Measurements from ENCODE around the gene PAK5. TPM values are rescaled to one million over a fixed set of nuclear protein-coding genes. Genes with fewer than 3 reads are reported as not detected.
"Not testable (repeated sequence)": the region's sequence is repeated elsewhere in the genome, so short reads cannot be mapped to it uniquely, and the experiment has no call there.

PAK5 gene
- total and polyA plus RNA-seq, 9 of the 15 experiments (the other 6 are each of a cell fraction or from before 2014, with no cell fraction given), result not detected

DNA sequence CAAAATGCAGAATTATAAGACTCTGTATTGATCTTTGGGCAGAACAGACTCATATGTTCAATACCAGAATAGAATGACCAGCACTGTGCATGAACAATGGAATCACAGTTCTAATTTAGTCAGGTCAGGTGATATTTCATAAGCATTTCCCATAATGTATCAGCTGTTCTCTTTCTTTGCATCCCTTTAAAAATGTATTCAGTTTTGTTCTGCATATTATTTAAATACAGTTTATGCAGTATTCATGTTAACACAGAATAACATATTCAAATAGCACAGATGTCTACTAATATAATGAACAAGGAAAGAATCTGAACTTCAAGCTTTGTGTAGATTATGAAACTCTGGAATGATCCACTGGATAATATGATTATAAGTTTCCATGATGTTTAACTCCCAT is 196.0 kb downstream of the PAK5 start:
- intact Hi-C loops (cut with micrococcal nuclease) (no loop called here), in situ Hi-C loops (cut with MboI) (no loop called here)
- no peak for FAIRE-seq
- H3K79me2 ChIP-seq (ENCODE audit: control insufficient read depth, insufficient read depth, low read length), result no peaks in the 10 kb centered on the region
- no peaks in the 10 kb centered on the region for H3K4me1 ChIP-seq (replicated peaks in 1 of 2; ENCODE audit: control insufficient read depth in 2 of 2, insufficient read depth in 2 of 2, low read length in 2 of 2)
- no peak for DNase-seq (ENCODE audit: extremely low read depth in 1 of 4, low spot score in 3 of 4)
- H3K9me1 ChIP-seq (ENCODE audit: control insufficient read depth, insufficient read depth, low read length), result no peaks in the 10 kb centered on the region
- H2AFZ ChIP-seq (ENCODE audit: low read depth, low read length), result no peak overlapping the region
- no TSS peak for BruUV-seq (replicated peaks)
- H4K20me1 ChIP-seq (replicated peaks; ENCODE audit: control insufficient read depth, insufficient read depth, low read length), result no peaks in the 10 kb centered on the region
- H3K4me3 ChIP-seq, result no peak overlapping the region
- no peak overlapping the region for H3K9ac ChIP-seq (ENCODE audit: insufficient read depth in 1 of 2, low read depth in 2 of 2, low read length in 2 of 2)
- ATAC-seq, result no peak
- H3K27me3 ChIP-seq (ENCODE audit: control insufficient read depth in 2 of 2, insufficient read depth in 2 of 2, low read length in 2 of 2), result no peaks in the 10 kb centered on the region
- no peak overlapping the region for H3K4me2 ChIP-seq (ENCODE audit: insufficient read depth, low read length)
- no peak for TF ChIP-seq THRAP3 (IDR thresholded peaks at IDR 0.05; ENCODE audit: borderline replicate concordance)
- no peak for TF ChIP-seq FOS (IDR thresholded peaks at IDR 0.05; ENCODE audit: extremely low read depth, insufficient read length)
- no peak for TF ChIP-seq IRF2 (CRISPR knock-in tag; IDR thresholded peaks at IDR 0.05)
- no peak for TF ChIP-seq ZNF41 (CRISPR knock-in tag; conservative IDR thresholded peaks at IDR 0.05)
- no peak for TF ChIP-seq ZFP36 (IDR thresholded peaks at IDR 0.05; ENCODE audit: low read depth, low read length, partially characterized antibody)
- no peak for TF ChIP-seq HNRNPL (IDR thresholded peaks at IDR 0.05; ENCODE audit: low read depth, low read length)
- no peak for TF ChIP-seq JUNB (CRISPR knock-in tag; conservative IDR thresholded peaks at IDR 0.05)
- no peak for TF ChIP-seq NCOA2 (IDR thresholded peaks at IDR 0.05; ENCODE audit: partially characterized antibody in 2 of 2)
- no peak for TF ChIP-seq JUN (IDR thresholded peaks at IDR 0.05; ENCODE audit: borderline replicate concordance, low read depth, low read length)
- no peak for TF ChIP-seq JUN (CRISPR knock-in tag; IDR thresholded peaks at IDR 0.05; ENCODE audit: borderline replicate concordance)
- no peak for TF ChIP-seq ZNF24 (IDR thresholded peaks at IDR 0.05)
- TF ChIP-seq SRF (CRISPR knock-in tag; IDR thresholded peaks at IDR 0.05), result no peak
- no peak for TF ChIP-seq NCOA6 (IDR thresholded peaks at IDR 0.05)
- no peak for TF ChIP-seq ZNF551 (CRISPR knock-in tag; IDR thresholded peaks at IDR 0.05)
- no peak for TF ChIP-seq ZC3H4 (CRISPR knock-in tag; IDR thresholded peaks at IDR 0.05; ENCODE audit: borderline replicate concordance)
- TF ChIP-seq ZNF830 (CRISPR knock-in tag; IDR thresholded peaks at IDR 0.05), result no peak
- H3K9me3 ChIP-seq (replicated peaks; ENCODE audit: control insufficient read depth, insufficient read depth, low read depth, low read length), result no peaks in the 10 kb centered on the region
- H3K36me3 ChIP-seq (ENCODE audit: control insufficient read depth, insufficient read depth, low read length), result no peaks in the 10 kb centered on the region
- H3K27ac ChIP-seq (ENCODE audit: extremely low read depth, low read depth, low read length), result no peak overlapping the region
- POLR2A ChIA-PET, result no interaction called here
- CTCF ChIA-PET (ENCODE audit: low intra/inter-chr PET ratio), result no interaction called here

- H3K79me2 ChIP-seq (ENCODE audit: control insufficient read depth, insufficient read depth, low read length); H3K4me3 ChIP-seq; BruUV-seq (replicated peaks); H3K9me3 ChIP-seq (replicated peaks; ENCODE audit: control insufficient read depth, insufficient read depth, low read depth, low read length); H3K4me2 ChIP-seq (ENCODE audit: insufficient read depth, low read length); H4K20me1 ChIP-seq (replicated peaks; ENCODE audit: control insufficient read depth, insufficient read depth, low read length); POLR2A ChIA-PET; CTCF ChIA-PET (ENCODE audit: low intra/inter-chr PET ratio); H3K4me1 ChIP-seq (replicated peaks in 1 of 2; ENCODE audit: control insufficient read depth in 2 of 2, insufficient read depth in 2 of 2, low read length in 2 of 2); FAIRE-seq; H3K27ac ChIP-seq (ENCODE audit: extremely low read depth, low read depth, low read length); in situ Hi-C loops (cut with MboI); H3K27me3 ChIP-seq (ENCODE audit: control insufficient read depth in 2 of 2, insufficient read depth in 2 of 2, low read length in 2 of 2); H2AFZ ChIP-seq (ENCODE audit: low read depth, low read length); H3K36me3 ChIP-seq (ENCODE audit: control insufficient read depth, insufficient read depth, low read length); ATAC-seq; H3K9ac ChIP-seq (ENCODE audit: insufficient read depth in 1 of 2, low read depth in 2 of 2, low read length in 2 of 2); DNase-seq (ENCODE audit: extremely low read depth in 1 of 4, low spot score in 3 of 4); H3K9me1 ChIP-seq (ENCODE audit: control insufficient read depth, insufficient read depth, low read length); intact Hi-C loops (cut with micrococcal nuclease): not testable (repeated sequence)
- WGBS (ENCODE audit: insufficient coverage, low coverage, missing lambda C conversion rate), result 18% methylated on average over 2 of the region's 26 CpGs
These were observed 197.3 kb downstream of the PAK5 start for GRCh38 chr20:9641499-9642000.
